Dedifferentiated amniotic fluid mesenchymal stem cell (primary cell): ENCODE data around the gene ANKMY1.
"Not testable (repeated sequence)": the region's sequence is repeated elsewhere in the genome, so short reads cannot be mapped to it uniquely, and the experiment has no call there.

Experiments
- DNase-seq: peaks from one replicate; pipeline ENCODE4 v3.0.0-alpha.2; 2016; ENCODE audit errors: extremely low spot score

Gene ANKMY1

GRCh38 chr2:240555541-240556250 lies 2.1 kb downstream of the ANKMY1 start:
- no peak for DNase-seq

GRCh38 chr2:240554767-240555493 lies 2.9 kb downstream of the ANKMY1 start:
- no peak for DNase-seq

- no peak for DNase-seq
These were observed 3.8 kb downstream of the ANKMY1 start for GRCh38 chr2:240553956-240554480.

- DNase-seq: no peak
These were observed 6.0 kb downstream of the ANKMY1 start for GRCh38 chr2:240551811-240552210.

- DNase-seq: no peak
These were observed 6.5 kb downstream of the ANKMY1 start for GRCh38 chr2:240551288-240551687.

GRCh38 chr2:240539906-240540305 lies 17.9 kb downstream of the ANKMY1 start:
- no peak for DNase-seq

GRCh38 chr2:240539101-240539500 lies 18.7 kb downstream of the ANKMY1 start:
- DNase-seq: not testable (repeated sequence)

- DNase-seq: no peak
These were observed 19.6 kb downstream of the ANKMY1 start for GRCh38 chr2:240538031-240538780.

- no peak for DNase-seq
These were observed 25.6 kb downstream of the ANKMY1 start for GRCh38 chr2:240532031-240532775.

- DNase-seq: no peak
These were observed 26.8 kb downstream of the ANKMY1 start for GRCh38 chr2:240531038-240531437.

- DNase-seq: no peak
These were observed 27.6 kb downstream of the ANKMY1 start for GRCh38 chr2:240530181-240530580.

- DNase-seq: no peak
These were observed 28.3 kb downstream of the ANKMY1 start for GRCh38 chr2:240529344-240529999.

- no peak for DNase-seq
These were observed 29.3 kb downstream of the ANKMY1 start for GRCh38 chr2:240528406-240529040.

GRCh38 chr2:240527153-240527750 lies 30.5 kb downstream of the ANKMY1 start:
- no peak for DNase-seq

- no peak for DNase-seq
These were observed 31.3 kb downstream of the ANKMY1 start for GRCh38 chr2:240526521-240526920.

GRCh38 chr2:240525802-240526201 lies 32.0 kb downstream of the ANKMY1 start:
- no peak for DNase-seq

GRCh38 chr2:240524963-240525718 lies 32.6 kb downstream of the ANKMY1 start:
- no peak for DNase-seq

GRCh38 chr2:240523451-240524281 lies 34.1 kb downstream of the ANKMY1 start:
- DNase-seq: no peak

GRCh38 chr2:240522406-240522805 lies 35.4 kb downstream of the ANKMY1 start:
- DNase-seq: no peak
